Peyer's patch (tissue), 4 donors: ENCODE results near the gene SOX13. TPM values are rescaled to one million over a fixed set of nuclear protein-coding genes. Genes with fewer than 3 reads are reported as not detected.
"Not testable (repeated sequence)": the region's sequence is repeated elsewhere in the genome, so short reads cannot be mapped to it uniquely, and the experiment has no call there.

Experiments used
- DNase-seq, 3 donors: peaks; one replicate each; pipeline ENCODE4 v3.0.0-alpha.2; 2017 to 2019
- H3K27ac ChIP-seq, 4 donors: fragments of 200-600 bp; sonication (generic); one replicate each; pipeline ENCODE4 v1.5.1; 2016 to 2019
- H3K27me3 ChIP-seq, 2 donors: fragments of 200-600 bp; sonication (generic); one replicate each; pipeline ENCODE4 v1.5.1; 2019
- H3K36me3 ChIP-seq, 3 donors: fragments of 200-600 bp; sonication (generic); one replicate each; pipeline ENCODE4 v1.5.1; 2016 to 2019
- H3K4me1 ChIP-seq, 4 donors: fragments of 200-600 bp; sonication (generic); one replicate each; pipeline ENCODE4 v1.5.1; 2016 to 2019
- H3K4me3 ChIP-seq, 4 donors: fragments of 200-600 bp; sonication (generic); 1 replicate in 3 of 4; 2 replicates in 1 of 4; pipeline ENCODE4 v1.5.1; 2016 to 2019; ENCODE audit warnings: mild to moderate bottlenecking in 1 of 4
- H3K9me3 ChIP-seq, 4 donors: fragments of 200-600 bp; sonication (generic); one replicate each; pipeline ENCODE4 v1.5.1; 2016 to 2019; ENCODE audit warnings: mild to moderate bottlenecking in 1 of 4
- POLR2A ChIP-seq, 2 donors: fragments of 450-650 bp; IDR thresholded peaks; one replicate each; pipeline ENCODE4 v1.5.1; 2017; ENCODE audit warnings: antibody characterized with exemption in 2 of 2, mild to moderate bottlenecking in 2 of 2, moderate library complexity in 2 of 2
- total RNA-seq, 4 donors: library from RNA; depleted of rRNA; stranded (reverse); fragments of >200 nt; gene quantifications; one replicate each; pipeline ENCODE4 v1.1.0, GENCODE V29; 2016
- TF ChIP-seq, protein P1 (sequence below), 6 experiments: fragments of 450-650 bp in 4 of 6; fragments of 200-600 bp in 2 of 6; sonication (generic) in 1 of 6; IDR thresholded peaks; one replicate each; pipeline ENCODE4 v1.5.1; 2017 to 2019; ENCODE audit warnings: antibody characterized with exemption in 6 of 6, mild to moderate bottlenecking in 3 of 6, moderate library complexity in 1 of 6

The SOX13 gene
- total RNA-seq, 4 donors from 2014 or later, result 42.1 to 80.3 (median 59.0) TPM

DNA sequence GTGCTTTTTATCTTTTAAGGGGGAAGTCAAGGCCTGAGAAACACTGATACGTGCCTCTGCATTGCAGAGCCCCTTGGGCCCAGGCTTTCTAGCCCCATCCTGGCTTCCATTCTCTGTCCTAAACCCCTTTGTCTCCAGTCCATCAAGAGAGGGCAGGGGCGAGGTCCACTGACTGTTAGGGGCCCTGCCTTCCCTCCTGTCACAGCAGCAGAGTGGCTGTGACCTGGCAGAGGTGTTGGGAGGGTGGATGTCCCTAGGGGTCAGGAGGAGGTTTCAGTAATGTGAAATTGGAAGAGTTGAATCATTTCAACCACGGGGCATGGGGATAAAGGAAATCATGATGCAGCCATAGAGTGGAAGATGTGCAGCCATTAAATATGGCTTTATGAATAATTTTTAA is 24.0 kb downstream of the SOX13 start:
- no peak for DNase-seq
- no peak overlapping the region for H3K4me3 ChIP-seq

DNA sequence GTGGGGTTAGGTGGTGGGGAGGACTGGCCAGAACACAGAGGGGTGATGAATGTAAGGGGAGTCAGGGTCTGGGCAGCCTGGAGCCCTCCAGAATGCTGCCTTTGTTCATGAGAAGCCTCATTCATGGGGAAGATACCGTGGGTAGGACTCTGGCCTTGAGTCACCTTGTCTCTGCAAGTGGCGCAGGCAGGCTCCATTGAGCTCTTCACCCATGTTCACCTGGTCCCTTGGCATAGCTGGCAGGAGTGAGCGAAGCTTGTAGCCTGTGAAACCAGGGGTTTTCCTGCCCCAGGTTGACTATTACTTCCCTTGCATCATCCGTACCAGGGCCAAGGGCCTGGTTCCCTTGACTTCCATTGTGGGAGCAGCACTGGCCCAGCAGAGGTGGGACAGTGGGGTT is 25.8 kb downstream of the SOX13 start:
- Histone ChIP-seq H3K27ac (no peak overlapping the region), H3K4me1 (peaks cover 0 to 49% (median 0%) of the 10 kb centered on the region in 4 donors)
- TF ChIP-seq, protein P1, sequence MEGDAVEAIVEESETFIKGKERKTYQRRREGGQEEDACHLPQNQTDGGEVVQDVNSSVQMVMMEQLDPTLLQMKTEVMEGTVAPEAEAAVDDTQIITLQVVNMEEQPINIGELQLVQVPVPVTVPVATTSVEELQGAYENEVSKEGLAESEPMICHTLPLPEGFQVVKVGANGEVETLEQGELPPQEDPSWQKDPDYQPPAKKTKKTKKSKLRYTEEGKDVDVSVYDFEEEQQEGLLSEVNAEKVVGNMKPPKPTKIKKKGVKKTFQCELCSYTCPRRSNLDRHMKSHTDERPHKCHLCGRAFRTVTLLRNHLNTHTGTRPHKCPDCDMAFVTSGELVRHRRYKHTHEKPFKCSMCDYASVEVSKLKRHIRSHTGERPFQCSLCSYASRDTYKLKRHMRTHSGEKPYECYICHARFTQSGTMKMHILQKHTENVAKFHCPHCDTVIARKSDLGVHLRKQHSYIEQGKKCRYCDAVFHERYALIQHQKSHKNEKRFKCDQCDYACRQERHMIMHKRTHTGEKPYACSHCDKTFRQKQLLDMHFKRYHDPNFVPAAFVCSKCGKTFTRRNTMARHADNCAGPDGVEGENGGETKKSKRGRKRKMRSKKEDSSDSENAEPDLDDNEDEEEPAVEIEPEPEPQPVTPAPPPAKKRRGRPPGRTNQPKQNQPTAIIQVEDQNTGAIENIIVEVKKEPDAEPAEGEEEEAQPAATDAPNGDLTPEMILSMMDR (IDR thresholded peaks at IDR 0.05), result no peak
- no peak for TF ChIP-seq POLR2A (IDR thresholded peaks at IDR 0.05)

More for the DNA sequence above, 24.0 kb downstream of the SOX13 start:
- TF ChIP-seq, protein P1 (IDR thresholded peaks at IDR 0.05), result no peak
- TF ChIP-seq POLR2A (IDR thresholded peaks at IDR 0.05), result no peak
- Histone ChIP-seq H3K27ac (no peak overlapping the region), H3K4me1 (peaks cover 0 to 48% (median 0%) of the 10 kb centered on the region in 4 donors), H3K27me3 (no peaks in the 10 kb centered on the region), H3K36me3 (no peaks in the 10 kb centered on the region), H3K9me3 (no peaks in the 10 kb centered on the region)

DNA sequence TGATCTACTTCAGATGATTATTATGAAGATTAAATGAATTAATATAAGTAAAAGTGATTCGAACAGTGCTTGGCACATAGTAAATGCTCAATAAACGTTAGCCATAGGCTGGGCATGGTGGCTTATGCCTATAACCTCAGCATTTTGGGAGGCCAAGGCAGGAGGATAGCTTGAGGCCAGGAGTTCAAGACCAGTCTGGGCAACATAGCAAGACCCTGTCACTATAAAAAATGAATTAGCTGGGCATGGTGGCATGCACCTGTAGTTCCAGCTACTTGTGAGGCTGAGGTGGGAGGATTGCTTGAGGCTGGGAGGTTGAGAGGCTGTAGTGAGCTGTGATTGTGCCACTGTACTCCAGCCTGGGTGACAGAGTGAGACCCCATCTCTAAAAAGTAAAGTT is 26.8 kb downstream of the SOX13 start:
- H3K4me3 ChIP-seq, H3K27me3 ChIP-seq, DNase-seq, H3K9me3 ChIP-seq, H3K36me3 ChIP-seq, H3K27ac ChIP-seq: not testable (repeated sequence)
- H3K4me1 ChIP-seq, result peaks cover 0 to 49% (median 2%) of the 10 kb centered on the region in 4 donors

More for the DNA sequence above, 25.8 kb downstream of the SOX13 start:
- H3K27me3 ChIP-seq, result no peaks in the 10 kb centered on the region
- H3K36me3 ChIP-seq, result no peaks in the 10 kb centered on the region
- DNase-seq, result peak in 1 of 3 donors; percentile 42
- H3K4me3 ChIP-seq, result no peak overlapping the region
- no peaks in the 10 kb centered on the region for H3K9me3 ChIP-seq

DNA sequence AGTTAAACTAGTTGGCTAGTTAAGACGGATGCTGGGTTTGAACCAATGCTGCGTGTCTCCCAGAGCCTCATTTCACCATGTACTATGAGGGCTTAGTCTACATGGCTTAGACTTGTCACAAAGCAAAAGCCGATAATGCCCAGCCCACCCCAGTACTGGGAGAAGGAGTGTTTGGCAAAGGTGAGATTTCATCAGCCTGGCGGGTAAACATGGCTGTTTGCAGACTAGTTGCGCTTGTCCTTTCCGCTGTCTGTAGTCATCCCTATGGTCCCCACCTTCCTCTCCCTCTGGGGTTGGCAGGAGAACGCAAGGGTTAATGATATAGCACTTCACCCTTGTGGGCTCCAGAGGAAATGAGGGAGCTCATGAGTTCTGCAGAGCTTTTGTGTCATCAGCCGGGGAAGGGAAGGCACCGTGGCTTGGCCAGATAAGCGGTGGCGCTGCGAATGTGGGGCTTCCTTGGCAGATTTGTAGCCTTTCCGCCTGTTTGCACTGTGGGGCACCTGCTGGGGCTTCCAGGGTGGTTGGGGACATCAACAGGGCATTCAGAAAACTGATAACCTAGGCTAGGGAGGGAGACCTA is 29.2 kb downstream of the SOX13 start:
- Histone ChIP-seq H3K4me1 (peaks cover 0 to 42% (median 2%) of the 10 kb centered on the region in 4 donors), H3K4me3 (no peak overlapping the region), H3K27ac (peak overlapping the region in 2 of 4 donors; percentile 48 to 67), H3K27me3 (no peaks in the 10 kb centered on the region), H3K9me3 (no peaks in the 10 kb centered on the region), H3K36me3 (no peaks in the 10 kb centered on the region)
- TF ChIP-seq, protein P1 (IDR thresholded peaks at IDR 0.05), result no peak
- TF ChIP-seq POLR2A (IDR thresholded peaks at IDR 0.05), result no peak
- peak in 1 of 3 donors; percentile 32 for DNase-seq

DNA sequence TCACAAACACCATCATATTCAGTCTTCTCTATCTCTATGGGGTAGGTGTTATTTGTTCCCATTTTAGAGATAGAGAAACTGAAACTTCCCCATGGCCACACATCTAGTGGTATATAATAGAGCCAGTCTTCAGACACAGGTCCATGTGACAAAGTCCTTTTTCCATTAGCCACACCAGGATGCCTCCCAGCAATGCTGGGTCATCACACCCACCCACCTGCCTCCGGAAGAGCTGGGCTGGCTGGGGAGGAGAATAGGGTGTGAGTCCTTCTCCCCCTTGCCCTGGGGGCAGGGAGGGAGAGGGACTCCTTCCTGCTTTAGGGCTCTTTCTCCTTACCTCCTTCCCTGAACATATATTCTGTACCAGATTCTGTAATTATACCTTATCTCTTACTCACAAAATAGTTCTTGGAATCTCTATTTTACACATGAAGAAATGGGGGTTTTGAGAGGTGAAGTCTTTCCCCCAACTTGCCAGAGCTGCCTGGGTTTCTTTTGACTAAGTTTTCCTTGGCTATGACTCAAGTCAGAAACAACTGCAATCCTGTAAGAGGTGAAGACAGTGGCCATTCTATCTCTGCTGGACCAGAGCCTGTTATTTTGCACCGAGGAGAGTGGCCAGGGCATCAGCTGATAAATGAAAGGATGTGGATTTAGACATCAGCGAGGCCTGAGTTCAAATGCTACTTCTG is 30.0 kb downstream of the SOX13 start:
- DNase-seq, result peak in 1 of 3 donors; percentile 54
- H3K4me3 ChIP-seq, result no peak overlapping the region
- H3K36me3 ChIP-seq, result no peaks in the 10 kb centered on the region
- H3K27me3 ChIP-seq, result no peaks in the 10 kb centered on the region
- TF ChIP-seq, protein P1 (IDR thresholded peaks at IDR 0.05), result no peak
- TF ChIP-seq POLR2A (IDR thresholded peaks at IDR 0.05), result no peak
- peaks cover 0 to 42% (median 2%) of the 10 kb centered on the region in 4 donors for H3K4me1 ChIP-seq
- H3K9me3 ChIP-seq, result no peaks in the 10 kb centered on the region
- H3K27ac ChIP-seq, result peak overlapping the region in 2 of 4 donors; percentile 48 to 67

DNA sequence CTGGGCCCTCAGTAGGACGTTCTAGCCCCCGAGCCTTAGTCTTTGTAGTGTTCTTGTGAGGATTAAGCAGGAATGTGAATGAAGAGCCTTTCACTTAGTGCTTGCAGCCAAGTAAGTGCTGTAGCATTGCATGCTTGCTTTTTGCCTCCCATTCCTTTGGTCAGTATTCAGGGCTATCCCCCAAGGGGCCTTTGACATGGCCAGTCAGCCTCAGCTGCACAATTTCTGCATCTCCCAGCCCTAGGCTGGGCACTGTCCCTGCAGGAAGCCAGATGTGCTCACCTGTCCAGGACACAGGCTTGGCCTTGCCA is 30.5 kb downstream of the SOX13 start:
- Histone ChIP-seq H3K4me3 (no peak overlapping the region), H3K4me1 (peaks cover 0 to 46% (median 2%) of the 10 kb centered on the region in 4 donors), H3K27ac (peak overlapping the region in 2 of 4 donors; percentile 62 to 67), H3K27me3 (no peaks in the 10 kb centered on the region), H3K9me3 (no peaks in the 10 kb centered on the region), H3K36me3 (no peaks in the 10 kb centered on the region)
- no peak for DNase-seq
- TF ChIP-seq, protein P1 (IDR thresholded peaks at IDR 0.05), result no peak
- no peak for TF ChIP-seq POLR2A (IDR thresholded peaks at IDR 0.05)
